Tibial artery (tissue), 4 donors: ENCODE measurements around the gene POLR3B.

Experiments used
- DNase-seq, 2 donors: peaks; one replicate each; pipeline ENCODE4 v3.0.0-alpha.2; 2019
- H3K27ac ChIP-seq, 2 donors: fragments of 200-600 bp; sonication (generic) in 1 of 2; 1 replicate in 1 of 2; 2 replicates in 1 of 2; pipeline ENCODE4 v1.5.1; 2018 to 2019; ENCODE audit warnings: mild to moderate bottlenecking in 1 of 2
- H3K27me3 ChIP-seq, 2 donors: fragments of 200-600 bp; sonication (generic) in 1 of 2; one replicate each; pipeline versions ENCODE4 v1.5.1 to v1.6.0; 2016 to 2019
- H3K36me3 ChIP-seq, 3 donors: fragments of 200-600 bp; sonication (generic) in 2 of 3; one replicate each; pipeline ENCODE4 v1.5.1; 2016 to 2019; ENCODE audit warnings: mild to moderate bottlenecking in 2 of 3
- H3K4me1 ChIP-seq, 4 donors: fragments of 200-600 bp; sonication (generic) in 2 of 4; 1 replicate in 3 of 4; 2 replicates in 1 of 4; pipeline ENCODE4 v1.5.1; 2016 to 2019
- H3K4me3 ChIP-seq, 2 donors: fragments of 200-600 bp; sonication (generic) in 1 of 2; 1 replicate in 1 of 2; 2 replicates in 1 of 2; pipeline ENCODE4 v1.5.1; 2018 to 2019; ENCODE audit warnings: mild to moderate bottlenecking in 2 of 2
- H3K9me3 ChIP-seq, 3 donors: fragments of 200-600 bp; sonication (generic) in 1 of 3; one replicate each; pipeline ENCODE4 v1.5.1; 2016 to 2019
- CTCF ChIP-seq, 2 experiments: fragments of 200-600 bp in 1 of 2; fragments of 450-650 bp in 1 of 2; IDR thresholded peaks; one replicate each; pipeline ENCODE4 v1.5.1; 2017 to 2019; ENCODE audit warnings: antibody characterized with exemption in 2 of 2, mild to moderate bottlenecking in 1 of 2, moderate library complexity in 1 of 2
- intact Hi-C: fragments of 100-400 bp; cut with DNase I; formaldehyde crosslinking; loops from one replicate; pipeline ENCODE4 v1.15.0; 2023; ENCODE audit warnings: low total_unique reads

Gene POLR3B

GRCh38 chr12:106499628-106500027 is 142.1 kb downstream of the POLR3B start:
- Histone ChIP-seq H3K9me3 (no peaks in the 10 kb centered on the region), H3K4me3 (no peak overlapping the region), H3K27ac (no peak overlapping the region), H3K36me3 (peaks cover 34 to 69% (median 63%) of the 10 kb centered on the region in 3 donors), H3K27me3 (no peaks in the 10 kb centered on the region), H3K4me1 (no peaks in the 10 kb centered on the region)
- intact Hi-C loops, result no loop called here
- no peak for DNase-seq
- no peak for TF ChIP-seq CTCF (IDR thresholded peaks at IDR 0.05)

GRCh38 chr12:106506691-106507090 is 149.1 kb downstream of the POLR3B start:
- H3K27me3 ChIP-seq, result no peaks in the 10 kb centered on the region
- intact Hi-C loops, result no loop called here
- TF ChIP-seq CTCF (IDR thresholded peaks at IDR 0.05), result no peak
- DNase-seq, result no peak
- H3K9me3 ChIP-seq, result no peaks in the 10 kb centered on the region
- H3K4me1 ChIP-seq, result no peaks in the 10 kb centered on the region
- H3K27ac ChIP-seq, result no peak overlapping the region
- H3K4me3 ChIP-seq, result no peak overlapping the region
- H3K36me3 ChIP-seq, result peaks cover 22 to 71% (median 43%) of the 10 kb centered on the region in 3 donors

- peaks cover 19 to 51% (median 33%) of the 10 kb centered on the region in 3 donors for H3K36me3 ChIP-seq
- no peak overlapping the region for H3K27ac ChIP-seq
- H3K9me3 ChIP-seq, result no peaks in the 10 kb centered on the region
- no peak for TF ChIP-seq CTCF (IDR thresholded peaks at IDR 0.05)
- intact Hi-C loops, result no loop called here
- no peak overlapping the region for H3K4me3 ChIP-seq
- H3K4me1 ChIP-seq, result no peaks in the 10 kb centered on the region
- DNase-seq, result no peak
- no peaks in the 10 kb centered on the region for H3K27me3 ChIP-seq
These were observed 151.4 kb downstream of the POLR3B start for GRCh38 chr12:106508966-106509365.

GRCh38 chr12:106511365-106511764 is 153.8 kb downstream of the POLR3B start:
- H3K27me3 ChIP-seq, result no peaks in the 10 kb centered on the region
- no peak overlapping the region for H3K4me3 ChIP-seq
- H3K27ac ChIP-seq, result no peak overlapping the region
- H3K36me3 ChIP-seq, result peaks cover 9 to 32% (median 22%) of the 10 kb centered on the region in 3 donors
- no peak for DNase-seq
- intact Hi-C loops, result no loop called here
- TF ChIP-seq CTCF (IDR thresholded peaks at IDR 0.05), result no peak
- no peaks in the 10 kb centered on the region for H3K9me3 ChIP-seq
- no peaks in the 10 kb centered on the region for H3K4me1 ChIP-seq

GRCh38 chr12:106517314-106517713 is 159.8 kb downstream of the POLR3B start:
- intact Hi-C loops, result no loop called here
- no peak overlapping the region for H3K4me3 ChIP-seq
- H3K27me3 ChIP-seq, result peaks cover 0 to 4% of the 10 kb centered on the region in 2 donors
- no peaks in the 10 kb centered on the region for H3K4me1 ChIP-seq
- TF ChIP-seq CTCF (IDR thresholded peaks at IDR 0.05), result no peak
- no peak for DNase-seq
- H3K27ac ChIP-seq, result no peak overlapping the region
- no peaks in the 10 kb centered on the region for H3K9me3 ChIP-seq
- no peaks in the 10 kb centered on the region for H3K36me3 ChIP-seq

GRCh38 chr12:106519607-106520021 is 162.1 kb downstream of the POLR3B start:
- no peak for TF ChIP-seq CTCF (IDR thresholded peaks at IDR 0.05)
- peaks cover 0 to 4% of the 10 kb centered on the region in 2 donors for H3K27me3 ChIP-seq
- no peaks in the 10 kb centered on the region for H3K36me3 ChIP-seq
- no peak overlapping the region for H3K4me3 ChIP-seq
- H3K4me1 ChIP-seq, result no peaks in the 10 kb centered on the region
- no peak for DNase-seq
- H3K9me3 ChIP-seq, result no peaks in the 10 kb centered on the region
- H3K27ac ChIP-seq, result no peak overlapping the region
- intact Hi-C loops, result no loop called here
